K562 (cell line): ENCODE measurements around the gene TEX264. TPM values are rescaled to one million over a fixed set of nuclear protein-coding genes. Genes with fewer than 3 reads are reported as not detected.

ENCODE experiments used
- EP300 ChIP-seq: IDR thresholded peaks from 2 replicates; pipeline ENCODE4 v1.6.1; 2012; ENCODE audit warnings: low read length, improper control_type of control experiment
- KDM4B ChIP-seq, 2 experiments: fragments of 450-650 bp in 1 of 2; sonication (generic) in 1 of 2; IDR thresholded peaks; 2 replicates each; pipeline ENCODE4 v1.6.1; 2016 to 2017; ENCODE audit warnings: borderline replicate concordance in 2 of 2, antibody characterized with exemption in 1 of 2, low read depth in 1 of 2, mild to moderate bottlenecking in 1 of 2
- ZNF23 ChIP-seq: fragments of 250-450 bp; sonication (Bioruptor Pico); IDR thresholded peaks from 2 replicates; pipeline ENCODE4 v1.4.0; 2020; ENCODE audit warnings: mild to moderate bottlenecking
- ZNF232 ChIP-seq: sonication (generic); formaldehyde crosslinking; IDR thresholded peaks from 2 replicates; pipeline ENCODE4 v1.8.0; 2022; ENCODE audit warnings: mild to moderate bottlenecking, missing genetic modification reagents
- ZNF518B ChIP-seq: fragments of 250-450 bp; sonication (Bioruptor Pico); IDR thresholded peaks from 2 replicates; pipeline ENCODE4 v1.5.0; 2021; ENCODE audit warnings: mild to moderate bottlenecking, moderate library complexity
- ZNF77 ChIP-seq: fragments of 250-450 bp; sonication (Bioruptor Pico); IDR thresholded peaks from 2 replicates; pipeline ENCODE4 v1.5.0; 2020
- polyA plus RNA-seq, 8 experiments: library from polyadenylated mRNA; depleted of rRNA in 4 of 8; stranded (reverse) in 5 of 8; unstranded in 3 of 8; fragments of >200 nt; fragmentation: Nextera tagmentation in 2 of 8; fragmentation: Illumina TruSeq in 1 of 8; extraction: Ambion mirVana in 2 of 8; extraction: Trizol in 1 of 8; gene quantifications; 2 replicates each; pipeline versions ENCODE4 v1.2.1 to v1.2.3, GENCODE V29; 2011 to 2014; ENCODE audit warnings: inconsistent platforms in 1 of 8, missing spikeins in 1 of 8
- total RNA-seq, 7 experiments: library from RNA; depleted of rRNA in 6 of 7; stranded (reverse); fragments of >200 nt in 6 of 7; fragmentation: Illumina TruSeq in 2 of 7; extraction: Trizol in 2 of 7; gene quantifications; 2 replicates each; pipeline versions ENCODE4 v1.2.1 to v1.2.3, GENCODE V29; 2011 to 2021; ENCODE audit warnings: low replicate concordance in 1 of 7
- TF ChIP-seq, protein P1 (sequence below): fragments of 250-450 bp; sonication (Bioruptor Pico); IDR thresholded peaks from 2 replicates; pipeline ENCODE4 v1.5.0; 2020; ENCODE audit warnings: mild to moderate bottlenecking

TEX264 gene
- total and polyA plus RNA-seq, 9 of the 15 experiments (the other 6 are each of a cell fraction or from before 2014, with no cell fraction given) = 4.1 to 47.0 (median 31.0) TPM

DNA sequence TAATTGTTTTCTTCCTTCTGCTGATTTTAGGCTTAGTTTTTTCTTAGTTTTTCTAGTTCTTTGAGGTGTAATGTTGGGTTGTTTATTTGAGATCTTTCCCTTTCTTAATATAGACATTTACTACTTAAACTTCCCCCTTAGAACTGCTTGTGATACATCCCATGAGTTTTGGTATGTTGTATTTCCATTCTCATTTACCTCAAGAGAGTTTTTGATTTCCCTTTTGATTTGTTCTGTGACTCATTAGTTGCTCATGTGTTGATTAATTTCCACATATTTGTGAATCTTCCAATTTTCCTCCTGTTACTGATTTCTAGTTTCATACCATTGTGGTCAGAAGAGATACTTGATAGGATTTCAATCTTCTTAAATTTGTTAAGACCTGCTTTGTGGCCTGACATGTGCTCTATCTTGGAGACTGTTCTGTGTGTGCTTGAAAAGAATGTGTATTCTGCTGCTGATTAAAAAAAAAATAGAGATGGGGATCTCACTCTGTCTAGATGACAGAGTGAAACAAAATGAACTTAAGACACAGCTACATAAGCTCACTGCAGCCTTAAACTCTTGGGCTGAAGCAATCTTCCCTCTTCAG, 58.1 kb downstream of the TEX264 start (continued):
- TF ChIP-seq, protein P1, sequence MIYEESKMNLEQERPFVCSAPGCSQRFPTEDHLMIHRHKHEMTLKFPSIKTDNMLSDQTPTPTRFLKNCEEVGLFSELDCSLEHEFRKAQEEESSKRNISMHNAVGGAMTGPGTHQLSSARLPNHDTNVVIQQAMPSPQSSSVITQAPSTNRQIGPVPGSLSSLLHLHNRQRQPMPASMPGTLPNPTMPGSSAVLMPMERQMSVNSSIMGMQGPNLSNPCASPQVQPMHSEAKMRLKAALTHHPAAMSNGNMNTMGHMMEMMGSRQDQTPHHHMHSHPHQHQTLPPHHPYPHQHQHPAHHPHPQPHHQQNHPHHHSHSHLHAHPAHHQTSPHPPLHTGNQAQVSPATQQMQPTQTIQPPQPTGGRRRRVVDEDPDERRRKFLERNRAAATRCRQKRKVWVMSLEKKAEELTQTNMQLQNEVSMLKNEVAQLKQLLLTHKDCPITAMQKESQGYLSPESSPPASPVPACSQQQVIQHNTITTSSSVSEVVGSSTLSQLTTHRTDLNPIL = no peak
- TF ChIP-seq EP300 (no peak), KDM4B (IDR thresholded peaks at IDR 0.05; ENCODE audit: borderline replicate concordance in 2 of 2, low read depth in 1 of 2) (no peak), ZNF232 (CRISPR knock-in tag) (no peak), ZNF518B (CRISPR knock-in tag) (no peak), ZNF23 (CRISPR knock-in tag) (no peak), ZNF77 (CRISPR knock-in tag) (no peak)
